Measurements from ENCODE around the gene VPS35L. TPM values are rescaled to one million over a fixed set of nuclear protein-coding genes. Genes with fewer than 3 reads are reported as not detected.

The VPS35L gene
- total RNA-seq, 2 donors from 2014 or later, result 58.8 to 74.0 TPM

GRCh38 chr16:19654147-19654546, 98.6 kb downstream of the VPS35L start:
- Histone ChIP-seq H3K4me3 (no peak overlapping the region), H3K27ac (no peak overlapping the region), H3K36me3 (peaks cover 0 to 8% of the 10 kb centered on the region in 2 donors), H3K27me3 (replicated peaks; ENCODE audit: insufficient read depth) (no peaks in the 10 kb centered on the region), H3K4me1 (replicated peaks) (no peaks in the 10 kb centered on the region), H3K9me3 (no peaks in the 10 kb centered on the region)
- WGBS, result 89% methylated on average over 9 of the region's 9 CpGs
- TF ChIP-seq CTCF (IDR thresholded peaks at IDR 0.05) (no peak), POLR2A (IDR thresholded peaks at IDR 0.05) (no peak), POLR2AphosphoS5 (IDR thresholded peaks at IDR 0.05) (no peak)
- no peak for DNase-seq (ENCODE audit: low spot score)
- intact Hi-C loops (cut with DNase I), result no loop called here

- Histone ChIP-seq H3K9me3 (no peaks in the 10 kb centered on the region), H3K4me1 (replicated peaks) (no peaks in the 10 kb centered on the region), H3K36me3 (peaks cover 0 to 8% of the 10 kb centered on the region in 2 donors), H3K27ac (no peak overlapping the region), H3K27me3 (replicated peaks; ENCODE audit: insufficient read depth) (no peaks in the 10 kb centered on the region), H3K4me3 (no peak overlapping the region)
- 54% methylated on average over 9 of the region's 9 CpGs for WGBS
- intact Hi-C loops (cut with DNase I), result no loop called here
- no peak for DNase-seq (ENCODE audit: low spot score)
- TF ChIP-seq CTCF (IDR thresholded peaks at IDR 0.05), result no peak
- TF ChIP-seq POLR2AphosphoS5 (IDR thresholded peaks at IDR 0.05), result no peak
- TF ChIP-seq POLR2A (IDR thresholded peaks at IDR 0.05), result no peak
Observed at GRCh38 chr16:19655242-19655777, 99.8 kb downstream of the VPS35L start.

GRCh38 chr16:19657831-19658230, 102.3 kb downstream of the VPS35L start:
- no peaks in the 10 kb centered on the region for H3K27me3 ChIP-seq (replicated peaks; ENCODE audit: insufficient read depth)
- 72% methylated on average over 4 of the region's 4 CpGs for WGBS
- intact Hi-C loops (cut with DNase I), result no loop called here
- H3K27ac ChIP-seq, result no peak overlapping the region
- peaks cover 0 to 3% of the 10 kb centered on the region in 2 donors for H3K36me3 ChIP-seq
- no peak for TF ChIP-seq POLR2A (IDR thresholded peaks at IDR 0.05)
- no peak for TF ChIP-seq CTCF (IDR thresholded peaks at IDR 0.05)
- no peak for TF ChIP-seq POLR2AphosphoS5 (IDR thresholded peaks at IDR 0.05)
- DNase-seq (ENCODE audit: low spot score), result no peak
- H3K4me3 ChIP-seq, result no peak overlapping the region
- H3K9me3 ChIP-seq, result no peaks in the 10 kb centered on the region
- H3K4me1 ChIP-seq (replicated peaks), result no peaks in the 10 kb centered on the region

GRCh38 chr16:19659554-19659953, 104.1 kb downstream of the VPS35L start:
- TF ChIP-seq POLR2A (IDR thresholded peaks at IDR 0.05) (no peak), CTCF (IDR thresholded peaks at IDR 0.05) (no peak), POLR2AphosphoS5 (IDR thresholded peaks at IDR 0.05) (no peak)
- Histone ChIP-seq H3K36me3 (no peaks in the 10 kb centered on the region), H3K4me1 (replicated peaks) (no peaks in the 10 kb centered on the region), H3K4me3 (no peak overlapping the region), H3K9me3 (no peaks in the 10 kb centered on the region), H3K27ac (no peak overlapping the region), H3K27me3 (replicated peaks; ENCODE audit: insufficient read depth) (no peaks in the 10 kb centered on the region)
- intact Hi-C loops (cut with DNase I), result no loop called here
- 100% methylated on average over 1 of the region's 1 CpG for WGBS
- no peak for DNase-seq (ENCODE audit: low spot score)

- TF ChIP-seq CTCF (IDR thresholded peaks at IDR 0.05) (no peak), POLR2A (IDR thresholded peaks at IDR 0.05) (no peak), POLR2AphosphoS5 (IDR thresholded peaks at IDR 0.05) (no peak)
- no peaks in the 10 kb centered on the region for H3K36me3 ChIP-seq
- no peak for DNase-seq (ENCODE audit: low spot score)
Observed at GRCh38 chr16:19660432-19660831, 104.9 kb downstream of the VPS35L start.

More at GRCh38 chr16:19660432-19660831, 104.9 kb downstream of the VPS35L start:
- intact Hi-C loops (cut with DNase I), result no loop called here
- no peaks in the 10 kb centered on the region for H3K9me3 ChIP-seq
- no peaks in the 10 kb centered on the region for H3K27me3 ChIP-seq (replicated peaks; ENCODE audit: insufficient read depth)
- H3K4me1 ChIP-seq (replicated peaks), result no peaks in the 10 kb centered on the region
- no peak overlapping the region for H3K27ac ChIP-seq
- 96% methylated on average over 1 of the region's 1 CpG for WGBS
- H3K4me3 ChIP-seq, result no peak overlapping the region

All from prostate gland (tissue), 2 donors.